ENCODE measurements around the gene RBMS1. TPM values are rescaled to one million over a fixed set of nuclear protein-coding genes. Genes with fewer than 3 reads are reported as not detected.

The RBMS1 gene
- total and polyA plus RNA-seq, 12 donors = 22.6 to 77.7 (median 59.0) TPM

- Histone ChIP-seq H3K27me3 (no peaks in the 10 kb centered on the region), H3K27ac (no peak overlapping the region), H3K9me3 (no peaks in the 10 kb centered on the region), H3K4me3 (no peak overlapping the region), H3K4me1 (peaks cover 7 to 72% (median 47%) of the 10 kb centered on the region in 9 donors), H3K36me3 (peaks cover 0 to 88% (median 38%) of the 10 kb centered on the region in 9 donors)
- intact Hi-C loops (cut with DNase I) = no loop called here
- DNase-seq = no peak
- ATAC-seq = no peak
- no peak for TF ChIP-seq CTCF (IDR thresholded peaks at IDR 0.05)
- 90% methylated on average over 5 of the region's 5 CpGs for WGBS, 2 donors
These were observed 207.1 kb downstream of the RBMS1 start for GRCh38 chr2:160286551-160286950.

GRCh38 chr2:160283675-160284074, 209.9 kb downstream of the RBMS1 start:
- peaks cover 4 to 72% (median 37%) of the 10 kb centered on the region in 9 donors for H3K4me1 ChIP-seq
- no peak for ATAC-seq

GRCh38 chr2:160282063-160282580, 211.5 kb downstream of the RBMS1 start:
- WGBS, 2 donors = 88 to 94% methylated on average over 2 of the region's 2 CpGs
- peak overlapping the region in 1 of 10 donors; percentile 71 for H3K27ac ChIP-seq

More at GRCh38 chr2:160283675-160284074, 209.9 kb downstream of the RBMS1 start:
- no peak overlapping the region for H3K4me3 ChIP-seq
- no peaks in the 10 kb centered on the region for H3K27me3 ChIP-seq
- no peak for DNase-seq
- no peak overlapping the region for H3K27ac ChIP-seq
- no peak for TF ChIP-seq CTCF (IDR thresholded peaks at IDR 0.05)
- peaks cover 0 to 97% (median 38%) of the 10 kb centered on the region in 9 donors for H3K36me3 ChIP-seq
- intact Hi-C loops (cut with DNase I) = loop anchor here in 1 of 10 donors (5.0 kb wide), 1 partner anchor 209 kb away; the partner anchor contains the start of gene RBMS1
- no peaks in the 10 kb centered on the region for H3K9me3 ChIP-seq

GRCh38 chr2:160281213-160281612, 212.4 kb downstream of the RBMS1 start:
- H3K27ac ChIP-seq = peak overlapping the region in 1 of 10 donors; percentile 71
- H3K27me3 ChIP-seq = no peaks in the 10 kb centered on the region
- 90 to 92% methylated on average over 1 of the region's 1 CpG for WGBS, 2 donors
- TF ChIP-seq CTCF (IDR thresholded peaks at IDR 0.05) = no peak
- peaks cover 0 to 59% (median 23%) of the 10 kb centered on the region in 9 donors for H3K4me1 ChIP-seq
- no peak for DNase-seq
- intact Hi-C loops (cut with DNase I) = loop anchor here in 1 of 10 donors (5.0 kb wide), 1 partner anchor 211 kb away; the partner anchor contains the start of gene RBMS1
- H3K4me3 ChIP-seq = no peak overlapping the region
- ATAC-seq = no peak
- no peaks in the 10 kb centered on the region for H3K9me3 ChIP-seq
- peaks cover 0 to 100% (median 50%) of the 10 kb centered on the region in 9 donors for H3K36me3 ChIP-seq

More at GRCh38 chr2:160282063-160282580, 211.5 kb downstream of the RBMS1 start:
- Histone ChIP-seq H3K4me3 (no peak overlapping the region), H3K27me3 (no peaks in the 10 kb centered on the region), H3K9me3 (no peaks in the 10 kb centered on the region), H3K4me1 (peaks cover 0 to 61% (median 25%) of the 10 kb centered on the region in 9 donors), H3K36me3 (peaks cover 0 to 100% (median 49%) of the 10 kb centered on the region in 9 donors)
- ATAC-seq (no peak), DNase-seq (no peak)
- no peak for TF ChIP-seq CTCF (IDR thresholded peaks at IDR 0.05)
- intact Hi-C loops (cut with DNase I) = loop anchor here in 1 of 10 donors (5.0 kb wide), 1 partner anchor 210 kb away; the partner anchor contains the start of gene RBMS1
